Measurements from ENCODE around the gene FAAP100.

FAAP100 gene

DNA sequence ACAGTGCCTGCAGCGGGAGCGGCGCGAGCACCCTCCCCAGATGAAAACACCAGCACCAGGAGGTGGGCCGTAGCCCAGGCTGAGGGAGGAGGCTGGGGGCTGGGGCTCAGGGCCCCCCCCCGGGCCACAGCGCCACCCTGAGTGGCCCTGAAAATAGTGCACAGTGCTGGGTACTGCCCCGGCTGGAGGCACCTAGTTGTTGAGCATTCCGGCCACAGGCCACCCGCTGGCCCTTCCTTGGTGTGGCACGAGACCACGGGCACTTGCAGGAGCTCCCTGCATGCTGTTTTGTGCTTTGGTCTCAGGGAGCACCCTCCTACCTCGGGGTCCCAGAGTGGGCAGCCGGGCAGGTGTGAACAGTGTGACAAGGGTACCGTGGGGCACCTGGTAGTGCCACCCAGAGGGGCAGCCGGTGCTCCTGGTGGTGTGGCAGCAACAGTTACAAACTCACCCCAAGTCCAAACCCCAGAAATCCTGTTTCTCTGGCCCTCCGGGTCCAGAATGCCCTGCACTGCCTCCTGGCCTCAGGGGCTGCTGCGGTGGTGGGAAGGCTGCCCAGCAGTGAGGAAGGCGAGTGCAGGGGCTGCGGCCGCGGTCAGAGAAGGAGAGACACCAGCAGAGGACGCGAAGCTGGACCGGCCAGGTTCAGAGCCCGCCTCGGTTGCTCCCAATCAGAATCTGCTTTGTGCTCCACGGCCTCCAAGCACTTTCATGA, 12.0 kb downstream of the FAAP100 start:
- TF ChIP-seq Cebpa-rat (IDR thresholded peaks at IDR 0.05): no peak
- no peak overlapping the region for H3K9ac ChIP-seq
- peaks cover 0 to 81% (median 43%) of the 10 kb centered on the region in 11 experiments; a peak in 19 of 22 replicates for H4K20me1 ChIP-seq
- no peaks in the 10 kb centered on the region for H3K9me3 ChIP-seq (replicated peaks in 1 of 11)
- H3K27ac ChIP-seq: no peak overlapping the region
- H3K4me2 ChIP-seq: no peak overlapping the region
- H3K36me3 ChIP-seq: peaks cover 35 to 69% (median 61%) of the 10 kb centered on the region in 11 experiments
- peaks cover 13 to 24% (median 19%) of the 10 kb centered on the region in 11 experiments; a peak in 19 of 22 replicates for H3K27me3 ChIP-seq
- H3K4me3 ChIP-seq: no peak overlapping the region
- peaks cover 0 to 24% (median 21%) of the 10 kb centered on the region in 10 experiments; a peak in 14 of 20 replicates for H3K4me1 ChIP-seq

DNA sequence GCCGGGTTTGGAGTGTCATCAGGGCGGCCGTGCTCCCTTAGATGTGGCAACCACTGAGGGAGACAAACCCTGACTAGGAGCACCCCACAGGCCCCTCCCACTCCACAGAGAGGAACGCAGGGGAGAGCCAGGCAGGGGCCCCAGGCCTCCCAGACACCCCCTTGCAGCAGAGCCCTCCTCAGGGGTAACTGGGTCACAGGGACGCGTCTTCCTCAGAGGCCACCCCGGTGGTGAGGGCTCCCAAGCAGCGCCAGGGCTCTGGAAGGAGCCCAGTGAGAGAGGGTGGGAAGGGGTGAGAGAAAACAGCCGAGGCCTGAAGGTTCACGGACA, 12.6 kb downstream of the FAAP100 start:
- TF ChIP-seq Cebpa-rat (IDR thresholded peaks at IDR 0.05): no peak
- H3K4me3 ChIP-seq: no peak overlapping the region
- no peak overlapping the region for H3K9ac ChIP-seq
- no peak overlapping the region for H3K4me2 ChIP-seq
- H3K27ac ChIP-seq: no peak overlapping the region
- peaks cover 31 to 63% (median 55%) of the 10 kb centered on the region in 11 experiments for H3K36me3 ChIP-seq
- no peaks in the 10 kb centered on the region for H3K9me3 ChIP-seq (replicated peaks in 1 of 11)
- H3K27me3 ChIP-seq: peaks cover 13 to 24% (median 19%) of the 10 kb centered on the region in 11 experiments; a peak in 19 of 22 replicates
- peaks cover 4 to 29% (median 26%) of the 10 kb centered on the region in 10 experiments for H3K4me1 ChIP-seq
- H4K20me1 ChIP-seq: peaks cover 0 to 80% (median 42%) of the 10 kb centered on the region in 11 experiments; a peak in 19 of 22 replicates

DNA sequence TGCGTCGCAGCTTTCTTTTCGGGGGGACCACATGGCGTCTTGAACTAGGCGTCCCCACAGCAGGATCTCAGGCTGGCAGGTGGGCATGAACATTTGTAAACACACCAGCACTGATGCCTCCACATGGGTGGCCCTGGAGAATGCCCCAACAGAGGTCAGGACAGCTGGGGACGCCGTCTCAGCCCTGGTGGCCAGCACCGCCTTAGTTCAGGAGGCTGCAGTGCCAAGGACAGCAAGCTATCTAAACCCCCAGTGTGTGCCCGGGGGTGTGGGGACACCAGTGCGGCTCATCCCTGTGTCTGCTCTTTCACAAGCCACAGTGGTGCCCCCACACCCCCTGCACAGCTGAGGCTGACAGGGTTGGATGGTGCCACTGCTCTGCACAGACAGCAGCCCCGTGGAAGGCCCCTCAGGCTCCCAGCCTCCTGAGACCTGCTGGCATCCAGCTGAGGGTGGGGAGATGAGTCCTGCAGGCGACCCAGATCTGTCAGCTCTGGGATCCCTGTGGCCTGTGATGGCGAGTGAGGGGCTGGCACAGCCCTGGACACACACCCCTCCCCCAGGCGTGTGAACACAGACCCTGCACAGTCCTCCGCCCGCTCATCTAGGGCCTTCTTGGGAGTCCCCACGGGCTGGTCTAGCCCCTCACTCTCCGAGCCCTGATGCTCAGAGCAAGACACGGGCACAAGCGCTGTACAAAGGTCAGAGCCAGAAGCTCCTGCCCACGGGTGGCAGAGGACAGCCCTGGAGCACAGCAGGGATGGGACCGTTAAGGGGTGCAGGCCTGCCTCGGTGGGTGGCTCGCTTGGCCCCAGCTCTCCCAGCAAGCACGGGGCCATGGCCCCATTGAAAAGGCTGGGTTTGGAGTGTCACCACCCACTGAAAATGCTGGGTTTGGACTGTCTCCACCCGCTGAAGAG, 13.2 kb downstream of the FAAP100 start:
- H3K27me3 ChIP-seq: peaks cover 13 to 24% (median 19%) of the 10 kb centered on the region in 11 experiments; a peak in 19 of 22 replicates
- H3K4me2 ChIP-seq: peak overlapping the region in 8 of 11 experiments; percentile 6 to 73 (median 58); a peak in 9 of 22 replicates
- no peak for TF ChIP-seq Cebpa-rat (IDR thresholded peaks at IDR 0.05)
- H3K36me3 ChIP-seq: peaks cover 25 to 57% (median 49%) of the 10 kb centered on the region in 11 experiments
- H4K20me1 ChIP-seq: peaks cover 0 to 80% (median 44%) of the 10 kb centered on the region in 11 experiments; a peak in 20 of 22 replicates
- H3K4me3 ChIP-seq: no peak overlapping the region
- no peaks in the 10 kb centered on the region for H3K9me3 ChIP-seq (replicated peaks in 1 of 11)
- H3K4me1 ChIP-seq: peaks cover 10 to 36% (median 33%) of the 10 kb centered on the region in 10 experiments
- peak overlapping the region in 3 of 11 experiments; percentile 3 to 23 (median 10); a peak in 2 of 22 replicates for H3K9ac ChIP-seq
- H3K27ac ChIP-seq: no peak overlapping the region

DNA sequence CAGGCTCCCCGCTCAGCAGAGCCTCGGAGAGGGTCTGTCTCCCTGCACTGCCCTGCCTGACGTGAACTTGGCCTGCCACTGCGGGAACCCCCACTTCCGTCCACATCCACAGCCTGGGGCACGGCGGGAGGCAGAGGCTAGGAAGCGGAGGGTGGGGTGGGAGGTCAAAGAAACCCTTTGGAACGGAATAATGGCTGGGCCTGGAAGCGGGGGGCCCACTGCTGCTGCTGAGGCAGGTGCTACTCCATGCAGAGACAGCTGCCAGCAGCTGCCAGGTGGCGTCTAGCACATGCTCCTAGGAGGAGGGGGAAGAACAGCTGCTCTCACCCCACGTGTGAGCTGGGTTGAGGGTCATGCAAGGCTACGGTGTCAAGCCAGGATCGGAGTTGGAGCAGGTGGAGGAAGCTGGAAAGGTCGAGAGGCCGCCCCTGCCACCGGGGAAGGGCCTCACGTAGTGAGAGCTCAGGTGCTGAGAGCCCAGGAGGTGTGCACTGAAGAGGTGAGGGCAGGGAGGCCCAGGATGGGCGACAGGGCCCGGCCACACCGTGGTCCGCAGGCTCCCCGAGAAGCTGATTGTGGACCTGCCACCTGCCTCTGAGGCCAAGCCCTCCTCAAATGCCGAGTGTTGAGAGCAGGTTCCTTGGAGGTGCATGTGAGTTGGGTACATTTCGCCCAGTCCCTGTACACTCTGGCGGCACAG, 14.1 kb downstream of the FAAP100 start:
- Histone ChIP-seq H3K27me3 (peaks cover 13 to 24% (median 19%) of the 10 kb centered on the region in 11 experiments; a peak in 19 of 22 replicates), H3K4me2 (peak overlapping the region in 8 of 11 experiments; percentile 6 to 73 (median 58); a peak in 15 of 22 replicates), H3K27ac (no peak overlapping the region), H3K9me3 (replicated peaks in 1 of 11) (no peaks in the 10 kb centered on the region), H3K4me3 (no peak overlapping the region), H3K9ac (peak overlapping the region in 2 of 11 experiments; percentile 3 to 24; a peak in 1 of 22 replicates), H4K20me1 (peaks cover 0 to 80% (median 48%) of the 10 kb centered on the region in 11 experiments; a peak in 20 of 22 replicates), H3K36me3 (peaks cover 16 to 48% (median 40%) of the 10 kb centered on the region in 11 experiments), H3K4me1 (peaks cover 18 to 45% (median 42%) of the 10 kb centered on the region in 10 experiments)
- TF ChIP-seq Cebpa-rat (IDR thresholded peaks at IDR 0.05): no peak

DNA sequence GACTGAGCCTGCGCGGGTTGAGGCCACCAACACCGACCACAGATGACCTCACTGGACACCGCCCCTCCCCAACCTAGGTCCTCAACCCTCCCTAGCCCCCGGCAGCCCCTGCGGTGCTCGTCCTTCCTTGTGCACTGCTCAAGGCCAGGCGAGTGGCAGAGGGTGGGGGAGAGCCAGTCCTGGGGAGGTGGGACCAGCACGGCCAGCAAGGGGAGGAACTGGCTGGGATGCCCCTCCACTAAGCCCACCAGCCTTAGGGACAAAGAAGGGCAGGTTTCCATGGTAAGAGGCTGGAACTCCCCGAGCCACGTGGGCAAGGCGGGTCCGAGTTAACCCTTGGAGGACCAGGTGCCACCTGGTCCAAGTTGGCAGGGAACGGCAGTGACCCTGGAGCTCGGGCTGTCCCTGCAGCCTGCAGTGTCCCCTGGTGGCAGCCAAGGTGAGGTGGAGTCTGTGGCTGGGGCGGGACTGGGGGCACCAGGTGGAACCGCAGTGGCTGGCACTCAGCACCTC, 14.8 kb downstream of the FAAP100 start:
- Histone ChIP-seq H3K27ac (no peak overlapping the region), H4K20me1 (peaks cover 0 to 79% (median 45%) of the 10 kb centered on the region in 11 experiments; a peak in 20 of 22 replicates)

DNA sequence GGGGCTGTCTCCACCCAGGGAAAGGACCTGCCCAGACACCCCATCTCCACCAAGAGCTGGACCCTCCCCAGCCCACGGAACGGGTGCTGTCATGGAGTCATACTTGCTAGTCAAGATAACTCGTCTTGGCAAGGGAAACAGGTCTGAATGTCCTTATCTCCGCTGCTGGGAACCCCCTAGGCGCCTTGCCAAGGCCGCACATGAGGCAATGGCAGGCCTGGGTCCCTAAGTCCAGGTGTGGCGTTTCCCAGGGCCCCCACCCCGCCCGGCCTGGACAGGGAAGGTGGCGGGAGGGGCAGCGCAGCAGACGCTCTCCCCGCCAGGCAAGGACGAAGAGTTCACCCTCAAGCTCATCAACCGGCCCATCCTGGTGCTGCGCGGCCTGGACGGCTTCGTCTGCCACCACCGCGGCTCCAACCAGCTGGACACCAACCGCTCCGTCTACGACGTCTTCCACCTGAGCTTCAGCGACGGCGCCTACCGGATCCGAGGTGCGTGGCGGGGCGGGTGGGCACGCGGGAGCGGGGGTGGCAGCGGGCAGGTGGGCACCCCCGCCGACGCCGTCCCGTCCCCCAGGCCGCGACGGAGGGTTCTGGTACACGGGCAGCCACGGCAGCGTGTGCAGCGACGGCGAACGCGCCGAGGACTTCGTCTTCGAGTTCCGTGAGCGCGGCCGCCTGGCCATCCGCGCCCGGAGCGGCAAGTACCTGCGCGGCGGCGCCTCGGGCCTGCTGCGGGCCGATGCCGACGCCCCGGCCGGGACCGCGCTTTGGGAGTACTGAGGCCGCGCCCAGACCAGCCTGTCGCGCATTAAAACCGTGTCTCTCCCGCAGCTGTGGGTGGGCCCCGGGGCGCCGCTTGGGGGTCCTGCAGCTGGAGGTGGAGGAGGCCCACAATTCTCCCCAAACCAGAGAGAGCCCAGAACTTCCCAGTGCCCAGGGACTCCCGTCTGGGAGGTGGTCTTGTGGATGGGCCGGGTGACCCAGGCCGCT, 15.6 kb downstream of the FAAP100 start:
- H3K9ac ChIP-seq: no peak overlapping the region
- H4K20me1 ChIP-seq: peaks cover 0 to 76% (median 45%) of the 10 kb centered on the region in 11 experiments; a peak in 19 of 22 replicates
- no peak overlapping the region for H3K27ac ChIP-seq
- H3K36me3 ChIP-seq: peaks cover 14 to 38% (median 30%) of the 10 kb centered on the region in 11 experiments
- H3K4me1 ChIP-seq: peaks cover 18 to 48% (median 44%) of the 10 kb centered on the region in 10 experiments
- H3K4me2 ChIP-seq: no peak overlapping the region; a peak in 1 of 22 replicates
- no peak for TF ChIP-seq Cebpa-rat (IDR thresholded peaks at IDR 0.05)
- H3K27me3 ChIP-seq: peaks cover 13 to 24% (median 19%) of the 10 kb centered on the region in 11 experiments; a peak in 19 of 22 replicates
- no peak overlapping the region for H3K4me3 ChIP-seq
- H3K9me3 ChIP-seq (replicated peaks in 1 of 11): peaks cover 0 to 6% (median 0%) of the 10 kb centered on the region in 11 experiments; a peak in 5 of 22 replicates

More for the DNA sequence above, 14.8 kb downstream of the FAAP100 start:
- Histone ChIP-seq H3K4me3 (no peak overlapping the region), H3K4me2 (peak overlapping the region in 8 of 11 experiments; percentile 6 to 73 (median 58); a peak in 14 of 22 replicates), H3K9ac (peak overlapping the region in 1 of 11 experiments; percentile 9; a peak in 1 of 22 replicates), H3K36me3 (peaks cover 14 to 41% (median 34%) of the 10 kb centered on the region in 11 experiments), H3K27me3 (peaks cover 13 to 24% (median 19%) of the 10 kb centered on the region in 11 experiments; a peak in 19 of 22 replicates), H3K4me1 (peaks cover 18 to 48% (median 44%) of the 10 kb centered on the region in 10 experiments), H3K9me3 (replicated peaks in 1 of 11) (no peaks in the 10 kb centered on the region)
- TF ChIP-seq Cebpa-rat (IDR thresholded peaks at IDR 0.05): no peak
